SKM-1 (cell line): ENCODE results near the gene UCP1.

ENCODE experiments used
- DNase-seq: peaks from one replicate; lab custom pipeline; 2025; ENCODE audit not compliant: unreplicated experiment; lab: John Stamatoyannopoulos, UW

UCP1 gene

GRCh38 chr4:140568507-140569306 is at the start of gene UCP1:
Gene UCP1 (minus strand): TSS chr4:140568961. CDS start chr4:140568729, 232 bp downstream.
- no peak for DNase-seq

- DNase-seq, result no peak
Observed at GRCh38 chr4:140617499-140618248, 48.9 kb upstream of the UCP1 start.

GRCh38 chr4:140615451-140615850 is 46.7 kb upstream of the UCP1 start:
- no peak for DNase-seq

GRCh38 chr4:140612357-140612756 is 43.6 kb upstream of the UCP1 start:
- peak; percentile 6 for DNase-seq

- DNase-seq, result no peak
Observed at GRCh38 chr4:140611854-140612253, 43.1 kb upstream of the UCP1 start.

GRCh38 chr4:140609548-140610425 is 41.0 kb upstream of the UCP1 start:
- peak; percentile 23 for DNase-seq

- DNase-seq, result no peak
Observed at GRCh38 chr4:140607852-140608251, 39.1 kb upstream of the UCP1 start.

- DNase-seq, result no peak
Observed at GRCh38 chr4:140604544-140604943, 35.8 kb upstream of the UCP1 start.

GRCh38 chr4:140603286-140603685 is 34.5 kb upstream of the UCP1 start:
- DNase-seq, result no peak

GRCh38 chr4:140602714-140603113 is 34.0 kb upstream of the UCP1 start:
- DNase-seq, result no peak

GRCh38 chr4:140600408-140600807 is 31.6 kb upstream of the UCP1 start:
- no peak for DNase-seq

- DNase-seq, result no peak
Observed at GRCh38 chr4:140595065-140595464, 26.3 kb upstream of the UCP1 start.

GRCh38 chr4:140584439-140584838 is 15.7 kb upstream of the UCP1 start:
- no peak for DNase-seq

GRCh38 chr4:140581078-140581477 is 12.3 kb upstream of the UCP1 start:
- no peak for DNase-seq

- DNase-seq, result no peak
Observed at GRCh38 chr4:140579278-140579677, 10.5 kb upstream of the UCP1 start.

GRCh38 chr4:140575489-140575888 is 6.7 kb upstream of the UCP1 start:
- DNase-seq, result no peak

GRCh38 chr4:140571620-140572019 is 2.9 kb upstream of the UCP1 start:
- DNase-seq, result no peak

GRCh38 chr4:140569307-140569638 is 512 bp upstream of the UCP1 start:
- DNase-seq, result no peak

- DNase-seq, result no peak
Observed at GRCh38 chr4:140559696-140560095, 9.1 kb downstream of the UCP1 start.

- DNase-seq, result no peak
Observed at GRCh38 chr4:140557831-140558435, 10.8 kb downstream of the UCP1 start.
